HAP-1 (cell line): ENCODE results near the gene ARHGEF10L.

Experiments used
- DNase-seq, 2 experiments: peaks; one replicate each; pipeline ENCODE4 v3.0.0-alpha.2; 2016 to 2020; ENCODE audit warnings: low spot score in 2 of 2
- H3K27me3 ChIP-seq: fragments of 250-450 bp; sonication (Bioruptor Pico); 2 replicates; pipeline ENCODE4 v1.5.1; 2020; ENCODE audit warnings: low read depth, mild to moderate bottlenecking, moderate library complexity
- H3K36me3 ChIP-seq: fragments of 250-450 bp; sonication (Bioruptor Pico); replicated peaks from 2 replicates; pipeline ENCODE4 v1.5.1; 2020; ENCODE audit warnings: mild to moderate bottlenecking
- H3K4me1 ChIP-seq: fragments of 250-450 bp; sonication (Bioruptor Pico); 2 replicates; pipeline ENCODE4 v1.5.1; 2020; ENCODE audit warnings: mild to moderate bottlenecking
- H3K4me3 ChIP-seq: fragments of 250-450 bp; sonication (Bioruptor Pico); 2 replicates; pipeline ENCODE4 v1.5.1; 2020; ENCODE audit warnings: mild to moderate bottlenecking, moderate library complexity
- H3K9me3 ChIP-seq: fragments of 250-450 bp; sonication (Bioruptor Pico); 2 replicates; pipeline ENCODE4 v1.5.1; 2020; ENCODE audit warnings: mild to moderate bottlenecking, moderate library complexity
- in situ Hi-C: fragments of 300-500 bp; cut with MboI; formaldehyde crosslinking; loops from 3 replicates; pipeline ENCODE4 v1.14.3; 2020; ENCODE audit warnings: low sequenced_read_pairs, inconsistent platforms, mixed read lengths

ARHGEF10L gene

DNA sequence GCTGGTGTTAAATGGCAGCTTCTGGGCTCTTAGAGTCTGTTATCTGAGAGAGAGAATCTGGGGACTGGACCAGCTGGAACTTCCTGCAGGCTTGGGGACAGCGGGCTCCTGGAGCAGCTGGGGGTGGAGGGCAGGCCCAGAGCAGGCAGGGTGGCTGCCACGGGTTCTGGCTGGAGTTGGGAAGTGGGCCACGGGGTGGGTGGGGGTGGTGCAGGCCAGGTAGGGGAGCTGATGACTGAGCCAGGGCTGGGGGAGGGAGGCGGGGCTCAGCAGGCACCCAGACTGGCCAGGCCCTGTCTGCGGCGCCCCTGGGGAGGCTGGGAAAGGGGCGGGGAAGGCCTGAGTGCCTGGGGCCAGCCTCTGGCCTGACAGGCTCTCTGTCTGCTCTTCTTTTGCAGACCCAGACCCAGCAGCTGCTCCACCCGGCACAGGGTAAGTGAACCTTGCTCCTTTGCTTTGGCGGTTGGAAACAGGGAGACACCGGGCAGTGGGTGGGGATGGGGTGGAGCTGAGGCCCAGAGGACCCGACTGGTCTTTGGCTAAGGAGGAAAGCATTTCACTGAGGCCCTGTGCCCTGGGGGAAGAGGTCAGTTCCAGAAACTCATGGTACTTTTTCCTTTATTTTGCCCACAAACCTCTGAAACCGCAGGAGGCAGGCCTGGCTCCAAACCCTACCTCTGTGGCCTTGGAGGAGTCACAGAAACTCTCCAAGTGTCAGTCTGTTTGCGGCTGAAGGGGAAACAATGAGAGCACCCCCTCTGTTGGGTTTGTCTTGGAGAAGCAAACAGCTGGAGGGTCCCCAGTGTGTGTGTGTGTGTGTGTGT lies 48.8 kb downstream of the ARHGEF10L start:
- Histone ChIP-seq H3K4me3 (no peak overlapping the region), H3K9me3 (no peaks in the 10 kb centered on the region), H3K36me3 (no peaks in the 10 kb centered on the region), H3K4me1 (no peaks in the 10 kb centered on the region), H3K27me3 (no peaks in the 10 kb centered on the region)
- peak in 1 of 2 experiments; percentile 38 for DNase-seq
- in situ Hi-C loops = no loop called here

DNA sequence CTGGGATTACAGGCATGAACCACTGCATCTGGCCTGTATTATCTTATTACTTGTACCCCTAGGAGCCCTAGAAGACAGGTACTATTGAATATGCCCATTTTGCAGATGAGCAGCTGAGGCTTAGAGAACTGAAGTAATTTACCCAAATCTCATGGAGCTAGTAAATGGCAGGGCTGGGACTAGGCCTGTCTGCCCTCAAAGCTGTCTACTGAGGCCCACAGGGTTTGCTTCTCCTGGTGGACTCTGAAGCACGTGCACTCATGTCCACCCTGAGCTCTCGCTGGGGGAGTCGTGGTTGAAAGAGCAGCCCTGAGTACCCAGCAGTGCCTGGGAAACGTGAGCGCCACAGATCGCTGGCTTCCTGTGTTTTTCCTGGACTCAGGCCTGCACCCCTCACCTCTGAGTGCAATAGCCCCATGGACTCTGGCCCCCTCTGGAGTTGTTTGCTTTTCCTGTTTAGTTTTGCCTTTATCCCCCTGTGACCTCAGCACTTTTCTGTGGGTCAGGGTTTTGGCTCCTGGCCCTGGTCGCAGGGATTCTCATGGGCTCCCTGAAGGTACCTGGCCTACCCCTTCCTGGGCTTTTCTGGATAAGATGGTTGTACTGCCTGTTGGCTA lies 52.4 kb downstream of the ARHGEF10L start:
- H3K4me1 ChIP-seq = no peaks in the 10 kb centered on the region
- no peaks in the 10 kb centered on the region for H3K9me3 ChIP-seq
- in situ Hi-C loops = no loop called here
- no peaks in the 10 kb centered on the region for H3K27me3 ChIP-seq
- H3K4me3 ChIP-seq = no peak overlapping the region
- no peak for DNase-seq
- H3K36me3 ChIP-seq = no peaks in the 10 kb centered on the region

DNA sequence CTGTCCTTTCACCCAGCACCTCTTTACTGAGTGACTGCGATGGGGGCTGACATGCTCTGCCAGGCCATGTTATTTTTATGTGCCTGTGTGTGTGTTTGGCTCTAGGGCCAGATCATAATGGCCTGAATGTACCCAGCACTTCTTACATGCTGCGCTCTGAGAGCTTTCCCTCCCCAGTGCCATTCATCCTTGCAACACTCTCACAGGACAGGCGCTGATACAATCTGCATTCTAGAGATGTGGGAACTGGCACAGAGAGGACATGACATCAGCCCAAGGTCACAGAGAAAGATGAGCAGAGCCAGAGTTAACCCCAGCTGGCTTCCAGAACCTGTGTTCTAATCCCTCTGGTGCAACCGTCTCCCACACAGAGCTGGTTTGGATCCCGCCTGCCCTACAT lies 54.5 kb downstream of the ARHGEF10L start:
- Histone ChIP-seq H3K4me1 (no peaks in the 10 kb centered on the region), H3K36me3 (no peaks in the 10 kb centered on the region), H3K9me3 (no peaks in the 10 kb centered on the region), H3K27me3 (no peaks in the 10 kb centered on the region), H3K4me3 (no peak overlapping the region)
- in situ Hi-C loops = no loop called here
- no peak for DNase-seq

DNA sequence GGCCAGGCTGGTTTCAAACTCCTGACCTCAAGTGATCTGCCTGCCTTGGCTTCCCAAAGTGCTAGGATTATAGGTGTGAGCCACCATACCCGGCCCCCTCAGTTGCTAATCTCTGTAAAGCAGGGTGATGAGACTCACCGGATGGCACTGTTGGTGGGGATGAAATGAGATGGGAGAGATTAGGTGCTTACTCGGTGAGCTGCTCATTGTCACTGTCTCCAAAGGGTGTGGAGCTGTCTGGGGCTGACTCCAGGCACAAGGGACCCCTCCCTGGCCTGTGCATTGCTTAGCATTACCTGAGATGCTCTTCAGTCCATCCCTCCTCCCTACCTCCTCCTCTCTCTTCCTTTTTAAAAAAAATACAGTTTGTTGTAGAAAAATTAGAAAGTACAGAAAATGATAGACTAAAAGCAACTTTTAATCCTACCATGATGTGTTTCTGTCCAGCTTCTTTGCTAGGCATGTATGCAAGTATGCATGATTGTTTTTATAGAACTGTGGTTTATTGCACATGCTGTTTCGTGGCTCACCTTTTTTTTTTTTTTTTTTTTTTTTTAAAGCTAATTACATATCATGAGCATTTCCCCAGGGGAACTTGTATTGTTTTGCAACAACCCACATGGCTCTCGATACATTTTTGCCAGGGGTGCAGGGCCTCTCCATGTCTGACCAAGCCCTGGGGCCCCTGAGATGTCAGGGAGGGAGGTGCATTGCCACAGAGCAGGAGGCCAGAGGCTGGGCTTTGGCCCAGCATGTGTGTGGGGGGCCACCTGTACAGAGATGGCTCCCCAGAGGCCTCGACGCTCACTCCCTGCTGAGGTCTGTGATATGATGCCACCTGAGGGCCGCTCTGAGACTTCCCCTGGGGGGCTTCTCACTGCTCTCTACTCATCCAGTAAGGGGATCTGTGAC lies 55.4 kb downstream of the ARHGEF10L start:
- no peak overlapping the region for H3K4me3 ChIP-seq
- no peaks in the 10 kb centered on the region for H3K4me1 ChIP-seq
- no peak for DNase-seq
- no peaks in the 10 kb centered on the region for H3K9me3 ChIP-seq
- no peaks in the 10 kb centered on the region for H3K27me3 ChIP-seq
- no peaks in the 10 kb centered on the region for H3K36me3 ChIP-seq
- in situ Hi-C loops = no loop called here

DNA sequence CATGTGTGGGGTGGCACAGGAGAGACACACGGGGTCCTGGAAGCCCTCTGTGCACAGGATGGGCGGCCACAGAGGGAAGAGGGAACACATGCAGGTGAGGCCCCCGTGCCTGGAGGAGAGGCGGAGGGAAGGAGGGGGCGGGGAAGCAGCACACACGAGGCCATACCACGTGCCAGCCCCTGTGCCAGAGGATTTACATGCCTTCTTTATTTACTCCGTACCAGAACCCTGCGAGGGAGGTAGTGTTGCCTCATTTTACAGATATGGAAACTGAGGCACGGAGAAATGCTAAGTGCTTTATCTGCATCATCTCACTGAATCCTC lies 56.1 kb downstream of the ARHGEF10L start:
- no peaks in the 10 kb centered on the region for H3K4me1 ChIP-seq
- in situ Hi-C loops = no loop called here
- no peaks in the 10 kb centered on the region for H3K9me3 ChIP-seq
- no peaks in the 10 kb centered on the region for H3K27me3 ChIP-seq
- no peak overlapping the region for H3K4me3 ChIP-seq
- DNase-seq = no peak
- H3K36me3 ChIP-seq = no peaks in the 10 kb centered on the region

DNA sequence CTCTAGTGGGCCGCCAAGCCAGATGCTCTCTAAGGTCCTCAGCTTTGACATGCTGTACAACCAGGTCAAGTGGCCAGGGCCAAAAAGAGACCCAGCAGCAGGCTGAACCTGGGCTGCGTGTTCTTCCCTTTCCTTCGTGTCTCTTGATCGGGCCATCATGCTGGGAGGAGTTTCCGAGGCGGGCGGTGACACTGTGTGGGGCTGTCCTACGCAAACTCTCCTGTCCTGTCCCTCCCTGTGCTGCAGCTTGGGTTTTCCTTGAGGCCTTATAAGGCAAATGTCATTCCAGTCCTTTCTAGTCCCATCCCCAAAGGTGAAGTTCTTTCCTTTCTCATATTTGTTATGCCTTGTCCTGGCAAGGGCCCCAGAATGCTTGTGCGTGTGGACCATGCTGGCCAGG lies 56.7 kb downstream of the ARHGEF10L start:
- no peak overlapping the region for H3K4me3 ChIP-seq
- no peaks in the 10 kb centered on the region for H3K27me3 ChIP-seq
- H3K4me1 ChIP-seq = no peaks in the 10 kb centered on the region
- no peaks in the 10 kb centered on the region for H3K36me3 ChIP-seq
- in situ Hi-C loops = no loop called here
- no peak for DNase-seq
- H3K9me3 ChIP-seq = no peaks in the 10 kb centered on the region

DNA sequence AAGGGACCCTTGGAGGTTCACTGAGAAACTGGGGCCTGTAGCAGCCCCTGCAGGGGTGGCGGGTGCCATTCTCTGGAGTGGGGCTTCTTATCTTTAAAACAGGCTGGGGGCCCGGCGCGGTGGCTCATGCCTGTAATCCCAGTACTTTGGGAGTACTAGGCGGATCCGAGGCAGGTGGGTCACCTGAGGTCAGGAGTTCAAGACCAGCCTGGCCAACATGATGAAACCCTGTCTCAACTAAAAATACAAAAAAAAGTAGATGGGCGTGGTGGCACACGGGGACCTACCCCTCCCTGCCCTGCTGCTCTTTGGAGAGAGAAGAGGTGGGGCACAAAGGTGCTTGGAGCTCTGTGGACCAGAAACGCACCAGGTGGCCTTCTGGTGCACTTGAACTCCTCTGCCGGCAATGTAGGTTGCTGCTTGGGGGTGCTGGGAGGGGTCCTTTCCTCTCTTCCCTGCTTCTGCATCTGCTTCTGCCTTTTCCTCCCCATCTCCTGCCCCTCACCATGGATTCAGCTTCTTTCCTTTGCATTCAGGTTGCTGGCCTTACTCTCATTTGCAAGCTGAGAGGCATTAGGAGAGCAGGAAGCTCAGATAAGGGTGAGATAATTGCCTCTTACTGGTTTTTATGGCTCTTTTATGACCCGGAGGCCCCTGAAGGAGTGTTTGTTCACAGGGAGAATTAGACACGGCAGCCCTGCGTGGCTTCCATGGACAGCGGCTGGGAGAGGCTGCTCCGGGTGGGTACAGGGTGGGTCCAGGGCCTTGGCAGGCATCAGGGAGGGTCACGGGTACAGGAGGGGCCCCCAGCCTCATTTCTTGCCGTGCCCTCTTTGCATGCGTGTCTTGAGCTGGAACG lies 57.4 kb downstream of the ARHGEF10L start:
- H3K4me3 ChIP-seq = no peak overlapping the region
- no peaks in the 10 kb centered on the region for H3K36me3 ChIP-seq
- in situ Hi-C loops = no loop called here
- DNase-seq = peak in 1 of 2 experiments; percentile 26
- H3K4me1 ChIP-seq = no peaks in the 10 kb centered on the region
- no peaks in the 10 kb centered on the region for H3K27me3 ChIP-seq
- H3K9me3 ChIP-seq = no peaks in the 10 kb centered on the region

DNA sequence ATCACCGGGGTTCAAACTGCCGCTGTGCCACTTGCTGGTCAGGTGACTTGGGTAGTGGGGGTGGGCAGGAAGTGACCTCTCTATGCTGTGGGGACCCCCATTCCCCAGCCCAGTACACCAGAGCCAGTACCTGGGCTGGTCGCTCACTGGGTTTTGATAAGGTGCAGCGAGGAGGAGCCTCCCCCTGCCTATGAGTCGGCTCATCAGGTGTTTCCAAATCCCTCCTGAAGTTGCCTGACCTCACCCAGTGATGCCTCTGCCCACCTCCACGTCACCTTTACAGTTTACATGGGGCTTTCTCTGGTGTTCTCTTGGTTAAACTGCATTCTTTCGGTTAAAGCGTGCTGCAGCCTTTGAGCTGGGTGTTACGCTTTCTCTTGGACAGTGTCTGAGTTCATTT lies 58.2 kb downstream of the ARHGEF10L start:
- H3K27me3 ChIP-seq = no peaks in the 10 kb centered on the region
- in situ Hi-C loops = no loop called here
- H3K4me3 ChIP-seq = no peak overlapping the region
- DNase-seq = no peak
- H3K4me1 ChIP-seq = no peaks in the 10 kb centered on the region
- no peaks in the 10 kb centered on the region for H3K36me3 ChIP-seq
- H3K9me3 ChIP-seq = no peaks in the 10 kb centered on the region

DNA sequence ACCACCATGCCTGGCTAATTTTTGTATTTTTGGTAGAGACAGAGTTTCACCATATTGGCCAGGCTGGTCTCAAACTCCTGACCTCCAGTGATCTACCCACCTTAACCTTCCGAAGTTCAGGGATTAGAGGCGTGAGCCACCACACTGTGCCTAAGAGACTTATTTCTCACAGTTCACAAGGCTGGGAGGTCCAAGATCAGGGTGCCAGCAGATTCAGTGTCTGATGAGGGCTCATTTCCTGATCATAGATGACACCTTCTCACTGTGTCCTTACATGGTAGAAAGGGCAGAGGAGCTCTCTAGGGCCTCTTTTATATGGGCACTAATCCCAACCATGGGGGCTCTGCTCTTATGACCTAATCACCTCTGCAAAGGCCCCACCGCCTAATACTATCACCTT lies 58.8 kb downstream of the ARHGEF10L start:
- H3K4me3 ChIP-seq = no peak overlapping the region
- in situ Hi-C loops = no loop called here
- no peaks in the 10 kb centered on the region for H3K27me3 ChIP-seq
- H3K4me1 ChIP-seq = no peaks in the 10 kb centered on the region
- no peaks in the 10 kb centered on the region for H3K9me3 ChIP-seq
- H3K36me3 ChIP-seq = no peaks in the 10 kb centered on the region
- DNase-seq = no peak

DNA sequence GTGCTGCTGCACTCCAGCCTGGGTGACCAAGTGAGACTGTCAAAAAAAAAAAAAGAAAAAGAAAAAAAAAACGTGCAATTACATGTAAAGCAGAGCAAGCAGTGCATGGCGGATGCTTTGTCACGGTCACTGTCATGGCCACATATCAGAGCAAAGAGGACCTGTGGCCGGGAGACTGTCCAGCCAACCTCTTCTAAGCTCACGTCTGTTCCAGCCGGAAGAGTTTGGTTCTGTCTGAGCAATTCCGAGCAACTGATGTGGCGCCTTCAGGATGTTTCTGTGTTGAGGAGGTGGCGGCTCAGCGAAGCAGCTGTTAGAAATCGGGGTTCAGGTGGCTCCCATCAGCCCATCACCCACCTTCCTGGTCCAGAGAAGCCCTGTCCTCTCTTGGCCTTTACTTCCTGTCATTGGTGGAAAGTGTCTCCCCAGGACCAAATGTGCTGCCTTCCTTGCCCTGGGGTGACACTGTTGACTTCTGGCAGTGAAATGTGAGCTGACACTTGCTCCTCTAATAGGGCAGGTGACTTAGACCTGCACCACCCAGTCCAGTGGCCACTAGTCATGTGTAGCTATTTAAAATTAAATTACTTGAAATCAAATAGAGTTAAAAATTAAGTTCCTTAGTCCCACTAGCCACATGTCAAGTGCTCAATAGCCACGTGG lies 59.9 kb downstream of the ARHGEF10L start:
- Histone ChIP-seq H3K9me3 (no peaks in the 10 kb centered on the region), H3K4me3 (no peak overlapping the region), H3K4me1 (no peaks in the 10 kb centered on the region), H3K36me3 (no peaks in the 10 kb centered on the region), H3K27me3 (no peaks in the 10 kb centered on the region)
- in situ Hi-C loops = no loop called here
- DNase-seq = no peak

DNA sequence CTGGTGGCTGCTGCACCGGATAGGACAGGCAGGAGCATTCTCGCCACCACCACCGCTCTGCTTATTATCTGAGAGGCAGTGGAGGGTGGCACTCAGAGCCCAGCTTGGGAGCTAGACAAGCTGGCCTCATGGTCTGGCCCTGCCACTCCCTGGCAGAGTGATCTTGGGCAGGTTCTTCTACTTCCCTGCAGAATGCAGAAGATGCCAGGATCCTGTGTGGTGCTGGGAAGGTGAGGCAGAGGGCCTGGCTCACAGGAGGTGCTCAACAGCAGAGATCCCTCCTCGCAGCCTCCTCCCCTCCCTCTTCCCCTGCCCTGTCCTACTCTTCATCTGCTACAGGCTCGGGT lies 60.4 kb downstream of the ARHGEF10L start:
- in situ Hi-C loops = loop anchor here (10.0 kb wide), 1 partner anchor 195 kb away; no protein-coding TSS in a partner anchor
- Histone ChIP-seq H3K27me3 (no peaks in the 10 kb centered on the region), H3K36me3 (no peaks in the 10 kb centered on the region), H3K9me3 (no peaks in the 10 kb centered on the region), H3K4me1 (no peaks in the 10 kb centered on the region), H3K4me3 (no peak overlapping the region)
- DNase-seq = no peak

DNA sequence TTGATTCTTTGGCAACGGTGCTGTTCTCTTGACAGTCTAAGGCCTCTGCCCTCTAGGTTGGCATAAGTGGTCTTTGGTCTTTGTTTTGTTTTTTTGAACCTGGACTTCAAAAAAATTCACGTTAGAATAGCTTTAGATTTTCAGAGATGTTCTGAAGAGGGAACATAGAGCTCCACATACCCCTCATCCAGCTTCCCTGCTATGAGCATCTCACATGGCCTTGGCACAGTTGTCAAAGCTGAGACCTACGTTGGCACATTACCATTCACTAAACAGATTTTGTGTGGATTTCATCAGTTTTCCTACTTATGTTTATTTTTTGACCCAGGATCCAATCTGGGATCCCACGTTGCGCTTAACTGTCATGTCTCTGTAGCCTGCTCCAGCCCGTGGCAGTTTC lies 60.8 kb downstream of the ARHGEF10L start:
- Histone ChIP-seq H3K4me3 (no peak overlapping the region), H3K27me3 (no peaks in the 10 kb centered on the region), H3K4me1 (no peaks in the 10 kb centered on the region), H3K36me3 (no peaks in the 10 kb centered on the region), H3K9me3 (no peaks in the 10 kb centered on the region)
- no peak for DNase-seq
- in situ Hi-C loops = loop anchor here (10.0 kb wide), 1 partner anchor 196 kb away; no protein-coding TSS in a partner anchor
